ENCODE results near the gene PRCD.

- no peak for TF ChIP-seq ZC3H10 (CRISPR knock-in tag; IDR thresholded peaks at IDR 0.05)
- TF ChIP-seq CREB5 (CRISPR knock-in tag; IDR thresholded peaks at IDR 0.05; ENCODE audit: low read depth), result no peak
- TF ChIP-seq TOX (CRISPR knock-in tag; IDR thresholded peaks at IDR 0.05; ENCODE audit: borderline replicate concordance), result no peak
- TF ChIP-seq SNAI2 (CRISPR knock-in tag; IDR thresholded peaks at IDR 0.05), result no peak
Observed at GRCh38 chr17:76500074-76500746, 39.6 kb upstream of the PRCD start.
